Mucosa of descending colon (tissue), 3 donors: ENCODE results near the gene PRPF8. TPM values are rescaled to one million over a fixed set of nuclear protein-coding genes. Genes with fewer than 3 reads are reported as not detected.
"Not testable (repeated sequence)": the region's sequence is repeated elsewhere in the genome, so short reads cannot be mapped to it uniquely, and the experiment has no call there.

Source experiments
- ATAC-seq: fragments of 200-7000 bp; cut with Tn5 transposase; one replicate; pipeline ENCODE4 v1.9.1; 2020; ENCODE audit warnings: mild to moderate bottlenecking, moderate library complexity
- DNase-seq, 3 donors: peaks; one replicate each; pipeline ENCODE4 v3.0.0-alpha.2; 2020
- H3K36me3 ChIP-seq: fragments of 200-600 bp; one replicate; pipeline ENCODE4 v1.8.0; 2021; ENCODE audit warnings: low read depth, mild to moderate bottlenecking
- H3K4me1 ChIP-seq: fragments of 200-600 bp; one replicate; pipeline ENCODE4 v1.8.0; 2021; ENCODE audit warnings: low read depth, mild to moderate bottlenecking
- H3K4me3 ChIP-seq: fragments of 200-600 bp; one replicate; pipeline ENCODE4 v1.8.0; 2021; ENCODE audit warnings: mild to moderate bottlenecking
- H3K9me3 ChIP-seq: fragments of 200-600 bp; one replicate; pipeline ENCODE4 v1.8.0; 2021; ENCODE audit warnings: mild to moderate bottlenecking
- CTCF ChIP-seq: fragments of 200-600 bp; IDR thresholded peaks from one replicate; pipeline ENCODE4 v1.8.0; 2022; ENCODE audit warnings: antibody characterized with exemption, mild to moderate bottlenecking
- intact Hi-C, 2 donors: fragments of 100-400 bp; cut with DNase I in 1 of 2; cut with micrococcal nuclease in 1 of 2; formaldehyde crosslinking; loops; one replicate each; pipeline versions ENCODE4 v1.11.0 to v1.11.1; 2022; cut with DNase I, micrococcal nuclease
- total RNA-seq, 3 donors: library from RNA; stranded (reverse); fragmentation: NEBNext Ultra II Directional in 2 of 3; extraction: Animal tissue kit (Norgen Biotek cat#: 25700) in 2 of 3; gene quantifications; one replicate each; pipeline versions ENCODE4 v1.2.1 to v1.2.4, GENCODE V29; 2021 to 2023
- donor health status: DM: no; HTN: no; CAD: no; lungs with moderate emphysema.
- donor health status: DM: no; HTN: no; CAD: no.
- donor health status: DM: no; HTN: yes; CAD: no.

PRPF8 gene
- total RNA-seq, 3 donors from 2014 or later: 214 to 238 (median 222) TPM

- peaks cover 38% of the 10 kb centered on the region for H3K4me1 ChIP-seq
- no peak overlapping the region for H3K4me3 ChIP-seq
- no peak for DNase-seq
- peaks cover 9% of the 10 kb centered on the region for H3K36me3 ChIP-seq
- no peaks in the 10 kb centered on the region for H3K9me3 ChIP-seq
- no peak for TF ChIP-seq CTCF
- intact Hi-C loops: no loop called here
- ATAC-seq: no peak
These were observed 26.3 kb upstream of the PRPF8 start for GRCh38 chr17:1710807-1711553.

GRCh38 chr17:1709971-1710806 lies 25.5 kb upstream of the PRPF8 start, which contains the start of gene TLCD2:
TLCD2 (minus strand) TSS chr17:1710377; CDS start chr17:1710242, 135 bp downstream.
- ATAC-seq (peak; percentile 74), DNase-seq (peak; percentile 94 to 96 (median 95))
- H3K4me1 ChIP-seq: peaks cover 34% of the 10 kb centered on the region
- no peak for TF ChIP-seq CTCF
- H3K9me3 ChIP-seq: no peaks in the 10 kb centered on the region
- H3K4me3 ChIP-seq: peak within 1 kb of the TSS; percentile 70
- peaks cover 9% of the 10 kb centered on the region for H3K36me3 ChIP-seq
- intact Hi-C loops: no loop called here

GRCh38 chr17:1709403-1709951 lies 24.8 kb upstream of the PRPF8 start:
- peaks cover 28% of the 10 kb centered on the region for H3K4me1 ChIP-seq
- H3K36me3 ChIP-seq: peaks cover 9% of the 10 kb centered on the region
- TF ChIP-seq CTCF: no peak
- peak overlapping the region; percentile 70 for H3K4me3 ChIP-seq
- intact Hi-C loops: no loop called here
- DNase-seq (no peak), ATAC-seq (peak; percentile 8)
- no peaks in the 10 kb centered on the region for H3K9me3 ChIP-seq

- H3K4me3 ChIP-seq, DNase-seq, intact Hi-C loops: not testable (repeated sequence)
These were observed 24.2 kb upstream of the PRPF8 start for GRCh38 chr17:1708791-1709346.

GRCh38 chr17:1707107-1707506 lies 22.4 kb upstream of the PRPF8 start:
- intact Hi-C loops: no loop called here
- Histone ChIP-seq H3K4me3 (no peak overlapping the region), H3K9me3 (no peaks in the 10 kb centered on the region), H3K36me3 (peaks cover 6% of the 10 kb centered on the region), H3K4me1 (peaks cover 9% of the 10 kb centered on the region)
- DNase-seq (no peak), ATAC-seq (no peak)
- TF ChIP-seq CTCF: no peak

More at GRCh38 chr17:1708791-1709346, 24.2 kb upstream of the PRPF8 start:
- not testable (repeated sequence) for H3K9me3 ChIP-seq, H3K36me3 ChIP-seq, ATAC-seq
- H3K4me1 ChIP-seq: peaks cover 23% of the 10 kb centered on the region
